ENCODE measurements around the gene SYNGR3. TPM values are rescaled to one million over a fixed set of nuclear protein-coding genes. Genes with fewer than 3 reads are reported as not detected.
A peak's percentile ranks its signal among the peaks of the same experiment; 100 is the strongest.

The SYNGR3 gene
- total RNA-seq, 4 donors from 2014 or later: 2.1 to 5.6 (median 3.3) TPM

- intact Hi-C loops (cut with DNase I): no loop called here
- no peaks in the 10 kb centered on the region for H3K27me3 ChIP-seq
- DNase-seq (ENCODE audit: extremely low spot score): no peak
Observed at GRCh38 chr16:2035431-2036199, 45.8 kb downstream of the SYNGR3 start.

GRCh38 chr16:2036200-2036966 lies 46.6 kb downstream of the SYNGR3 start:
- H3K36me3 ChIP-seq: peaks cover 0 to 65% (median 16%) of the 10 kb centered on the region in 4 donors
- TF ChIP-seq POLR2A (IDR thresholded peaks at IDR 0.05; ENCODE audit: low read depth) (no peak), EP300 (IDR thresholded peaks at IDR 0.05) (no peak), POLR2AphosphoS5 (IDR thresholded peaks at IDR 0.05) (no peak)
- TF ChIP-seq, protein P1, sequence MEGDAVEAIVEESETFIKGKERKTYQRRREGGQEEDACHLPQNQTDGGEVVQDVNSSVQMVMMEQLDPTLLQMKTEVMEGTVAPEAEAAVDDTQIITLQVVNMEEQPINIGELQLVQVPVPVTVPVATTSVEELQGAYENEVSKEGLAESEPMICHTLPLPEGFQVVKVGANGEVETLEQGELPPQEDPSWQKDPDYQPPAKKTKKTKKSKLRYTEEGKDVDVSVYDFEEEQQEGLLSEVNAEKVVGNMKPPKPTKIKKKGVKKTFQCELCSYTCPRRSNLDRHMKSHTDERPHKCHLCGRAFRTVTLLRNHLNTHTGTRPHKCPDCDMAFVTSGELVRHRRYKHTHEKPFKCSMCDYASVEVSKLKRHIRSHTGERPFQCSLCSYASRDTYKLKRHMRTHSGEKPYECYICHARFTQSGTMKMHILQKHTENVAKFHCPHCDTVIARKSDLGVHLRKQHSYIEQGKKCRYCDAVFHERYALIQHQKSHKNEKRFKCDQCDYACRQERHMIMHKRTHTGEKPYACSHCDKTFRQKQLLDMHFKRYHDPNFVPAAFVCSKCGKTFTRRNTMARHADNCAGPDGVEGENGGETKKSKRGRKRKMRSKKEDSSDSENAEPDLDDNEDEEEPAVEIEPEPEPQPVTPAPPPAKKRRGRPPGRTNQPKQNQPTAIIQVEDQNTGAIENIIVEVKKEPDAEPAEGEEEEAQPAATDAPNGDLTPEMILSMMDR (IDR thresholded peaks at IDR 0.05): no peak
- peak overlapping the region; percentile 83 to 92 (median 86) for H3K27ac ChIP-seq (replicated peaks in 1 of 4)
- H3K4me3 ChIP-seq: peak overlapping the region; percentile 31 to 51 (median 38)
- 94% methylated on average over 20 of the region's 47 CpGs for WGBS
- no peaks in the 10 kb centered on the region for H3K27me3 ChIP-seq
- DNase-seq (ENCODE audit: extremely low spot score): no peak
- H3K9me3 ChIP-seq: no peaks in the 10 kb centered on the region
- H3K4me1 ChIP-seq: peaks cover 80 to 92% (median 90%) of the 10 kb centered on the region in 4 donors
- intact Hi-C loops (cut with DNase I): no loop called here

More at GRCh38 chr16:2035431-2036199, 45.8 kb downstream of the SYNGR3 start:
- Histone ChIP-seq H3K27ac (replicated peaks in 1 of 4) (peak overlapping the region; percentile 83 to 92 (median 86)), H3K9me3 (no peaks in the 10 kb centered on the region), H3K36me3 (peaks cover 0 to 72% (median 20%) of the 10 kb centered on the region in 4 donors), H3K4me3 (peak overlapping the region; percentile 31 to 51 (median 38)), H3K4me1 (peaks cover 72 to 88% (median 86%) of the 10 kb centered on the region in 4 donors)
- WGBS: no CpG with 5 or more reads among the region's 34 CpGs
- TF ChIP-seq, protein P1 (IDR thresholded peaks at IDR 0.05): no peak
- TF ChIP-seq EP300 (IDR thresholded peaks at IDR 0.05): no peak
- no peak for TF ChIP-seq POLR2A (IDR thresholded peaks at IDR 0.05; ENCODE audit: low read depth)
- TF ChIP-seq POLR2AphosphoS5 (IDR thresholded peaks at IDR 0.05): no peak

GRCh38 chr16:2037115-2037514 lies 47.3 kb downstream of the SYNGR3 start:
- Histone ChIP-seq H3K27ac (replicated peaks in 1 of 4) (peak overlapping the region; percentile 83 to 92 (median 86)), H3K9me3 (no peaks in the 10 kb centered on the region), H3K4me1 (peaks cover 85 to 94% (median 91%) of the 10 kb centered on the region in 4 donors), H3K36me3 (peaks cover 0 to 59% (median 15%) of the 10 kb centered on the region in 4 donors), H3K4me3 (peak overlapping the region in 1 of 4 donors; percentile 43), H3K27me3 (no peaks in the 10 kb centered on the region)
- TF ChIP-seq, protein P1 (IDR thresholded peaks at IDR 0.05): no peak
- TF ChIP-seq POLR2AphosphoS5 (IDR thresholded peaks at IDR 0.05) (no peak), EP300 (IDR thresholded peaks at IDR 0.05) (no peak), POLR2A (IDR thresholded peaks at IDR 0.05; ENCODE audit: low read depth) (no peak)
- no peak for DNase-seq (ENCODE audit: extremely low spot score)
- intact Hi-C loops (cut with DNase I): no loop called here
- 91% methylated on average over 12 of the region's 15 CpGs for WGBS

DNA sequence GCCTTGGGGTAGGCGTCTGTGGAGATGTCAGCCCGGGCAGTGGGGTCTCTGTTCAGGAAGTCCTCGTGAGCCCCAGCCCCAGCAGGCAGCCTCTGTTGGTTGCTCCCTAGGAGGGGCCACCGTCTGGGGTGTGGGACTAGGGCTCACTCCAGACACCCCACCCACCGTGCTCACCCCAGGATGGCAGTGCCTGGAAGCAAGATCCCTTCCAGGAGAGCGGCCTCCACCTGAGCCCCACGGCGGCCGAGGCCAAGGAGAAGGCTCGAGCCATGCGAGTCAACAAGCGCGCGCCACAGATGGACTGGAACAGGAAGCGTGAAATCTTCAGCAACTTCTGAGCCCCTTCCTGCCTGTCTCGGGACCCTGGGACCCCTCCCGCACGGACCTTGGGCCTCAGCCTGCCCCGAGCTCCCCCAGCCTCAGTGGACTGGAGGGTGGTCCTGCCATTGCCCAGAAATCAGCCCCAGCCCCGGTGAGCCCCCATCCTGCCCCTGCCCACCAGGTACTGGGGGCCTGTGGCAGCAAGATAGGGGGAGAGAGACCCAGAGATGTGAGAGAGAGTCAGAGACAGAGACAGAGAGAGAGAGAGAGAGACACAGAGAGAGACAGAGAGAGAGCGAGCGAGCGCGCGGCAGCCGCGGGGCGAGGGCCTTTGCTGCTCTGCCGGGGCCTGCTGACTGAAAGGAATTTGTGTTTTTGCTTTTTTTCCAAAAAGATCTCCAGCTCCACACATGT lies 48.0 kb downstream of the SYNGR3 start:
- H3K9me3 ChIP-seq: no peaks in the 10 kb centered on the region
- peak overlapping the region; percentile 83 to 92 (median 86) for H3K27ac ChIP-seq (replicated peaks in 1 of 4)
- H3K36me3 ChIP-seq: peaks cover 0 to 59% (median 17%) of the 10 kb centered on the region in 4 donors
- peaks cover 82 to 92% (median 89%) of the 10 kb centered on the region in 4 donors for H3K4me1 ChIP-seq
- TF ChIP-seq EP300 (IDR thresholded peaks at IDR 0.05): no peak
- TF ChIP-seq, protein P1 (IDR thresholded peaks at IDR 0.05): no peak
- TF ChIP-seq POLR2AphosphoS5 (IDR thresholded peaks at IDR 0.05): no peak
- no peak for TF ChIP-seq POLR2A (IDR thresholded peaks at IDR 0.05; ENCODE audit: low read depth)
- H3K4me3 ChIP-seq: peak overlapping the region in 1 of 4 donors; percentile 12
- H3K27me3 ChIP-seq: no peaks in the 10 kb centered on the region
- intact Hi-C loops (cut with DNase I): no loop called here
- 73% methylated on average over 28 of the region's 29 CpGs for WGBS
- no peak for DNase-seq (ENCODE audit: extremely low spot score)

All from esophagus muscularis mucosa (tissue), 4 donors.